ENCODE data around the gene TAB2.

TAB2 gene

DNA sequence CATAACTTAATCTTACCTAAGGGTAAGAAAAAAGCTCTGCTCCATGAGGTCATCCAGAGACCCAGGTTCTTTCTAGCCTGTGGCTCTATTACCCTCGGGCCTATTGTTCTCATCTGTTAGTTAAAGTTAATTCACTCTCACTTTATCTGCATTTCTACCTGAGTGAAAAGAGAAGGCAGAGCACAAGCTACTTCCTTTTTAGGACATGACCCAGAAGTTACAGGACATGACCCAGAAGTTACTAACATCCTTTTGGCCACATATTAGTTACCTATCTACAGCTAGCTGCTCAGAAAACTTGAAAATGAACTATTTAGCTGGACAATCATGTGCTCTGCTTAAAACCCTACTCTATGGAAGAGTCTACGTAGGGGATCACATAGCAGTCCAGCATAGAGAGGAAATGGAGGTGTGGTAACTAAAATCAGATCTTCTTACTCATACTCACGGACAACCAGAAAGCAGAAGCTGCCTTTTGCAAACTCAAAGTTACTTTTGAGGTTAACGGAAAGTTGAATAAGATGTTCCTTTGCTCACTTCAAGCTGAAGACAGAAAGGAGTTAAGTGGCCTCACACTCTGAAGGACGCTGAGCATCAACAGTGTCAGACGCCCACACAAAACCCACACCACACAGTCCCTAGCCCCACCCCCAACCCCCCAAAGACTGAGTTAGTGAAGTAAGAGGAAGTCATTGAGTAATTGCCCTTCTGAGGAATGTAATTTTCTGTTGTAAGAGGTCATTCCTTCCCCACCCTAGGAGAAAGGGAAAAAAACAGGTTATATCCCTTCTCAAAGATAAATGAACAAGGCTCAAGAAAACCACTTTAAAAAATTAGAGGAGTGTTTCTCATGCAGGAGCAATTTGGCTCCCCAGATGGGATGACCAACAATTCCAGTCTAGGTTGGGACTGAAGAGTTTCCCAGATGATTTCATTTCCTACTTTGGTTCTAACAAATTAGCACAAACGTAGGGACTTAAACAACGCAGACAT, 45.9 kb upstream of the TAB2 start:
- no peak for ATAC-seq
- TF ChIP-seq, protein P1, sequence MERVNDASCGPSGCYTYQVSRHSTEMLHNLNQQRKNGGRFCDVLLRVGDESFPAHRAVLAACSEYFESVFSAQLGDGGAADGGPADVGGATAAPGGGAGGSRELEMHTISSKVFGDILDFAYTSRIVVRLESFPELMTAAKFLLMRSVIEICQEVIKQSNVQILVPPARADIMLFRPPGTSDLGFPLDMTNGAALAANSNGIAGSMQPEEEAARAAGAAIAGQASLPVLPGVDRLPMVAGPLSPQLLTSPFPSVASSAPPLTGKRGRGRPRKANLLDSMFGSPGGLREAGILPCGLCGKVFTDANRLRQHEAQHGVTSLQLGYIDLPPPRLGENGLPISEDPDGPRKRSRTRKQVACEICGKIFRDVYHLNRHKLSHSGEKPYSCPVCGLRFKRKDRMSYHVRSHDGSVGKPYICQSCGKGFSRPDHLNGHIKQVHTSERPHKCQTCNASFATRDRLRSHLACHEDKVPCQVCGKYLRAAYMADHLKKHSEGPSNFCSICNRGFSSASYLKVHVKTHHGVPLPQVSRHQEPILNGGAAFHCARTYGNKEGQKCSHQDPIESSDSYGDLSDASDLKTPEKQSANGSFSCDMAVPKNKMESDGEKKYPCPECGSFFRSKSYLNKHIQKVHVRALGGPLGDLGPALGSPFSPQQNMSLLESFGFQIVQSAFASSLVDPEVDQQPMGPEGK (CRISPR knock-in tag; IDR thresholded peaks at IDR 0.05; ENCODE audit: borderline replicate concordance) = no peak
- TF ChIP-seq, protein P2, sequence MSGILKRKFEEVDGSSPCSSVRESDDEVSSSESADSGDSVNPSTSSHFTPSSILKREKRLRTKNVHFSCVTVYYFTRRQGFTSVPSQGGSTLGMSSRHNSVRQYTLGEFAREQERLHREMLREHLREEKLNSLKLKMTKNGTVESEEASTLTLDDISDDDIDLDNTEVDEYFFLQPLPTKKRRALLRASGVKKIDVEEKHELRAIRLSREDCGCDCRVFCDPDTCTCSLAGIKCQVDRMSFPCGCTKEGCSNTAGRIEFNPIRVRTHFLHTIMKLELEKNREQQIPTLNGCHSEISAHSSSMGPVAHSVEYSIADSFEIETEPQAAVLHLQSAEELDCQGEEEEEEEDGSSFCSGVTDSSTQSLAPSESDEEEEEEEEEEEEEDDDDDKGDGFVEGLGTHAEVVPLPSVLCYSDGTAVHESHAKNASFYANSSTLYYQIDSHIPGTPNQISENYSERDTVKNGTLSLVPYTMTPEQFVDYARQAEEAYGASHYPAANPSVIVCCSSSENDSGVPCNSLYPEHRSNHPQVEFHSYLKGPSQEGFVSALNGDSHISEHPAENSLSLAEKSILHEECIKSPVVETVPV (CRISPR knock-in tag; IDR thresholded peaks at IDR 0.05) = no peak
- TF ChIP-seq ZFP30 (CRISPR knock-in tag; IDR thresholded peaks at IDR 0.05) (no peak), GLIS3 (CRISPR knock-in tag; IDR thresholded peaks at IDR 0.05) (no peak), OSR1 (CRISPR knock-in tag; IDR thresholded peaks at IDR 0.05) (no peak), TOX (CRISPR knock-in tag; IDR thresholded peaks at IDR 0.05; ENCODE audit: borderline replicate concordance) (no peak), ZNF70 (CRISPR knock-in tag; IDR thresholded peaks at IDR 0.05) (no peak), ZNF565 (CRISPR knock-in tag; conservative IDR thresholded peaks at IDR 0.05; ENCODE audit: low read depth) (no peak), ZC3H10 (CRISPR knock-in tag; IDR thresholded peaks at IDR 0.05) (no peak), TCF4 (CRISPR knock-in tag; IDR thresholded peaks at IDR 0.05; ENCODE audit: borderline replicate concordance) (no peak), CSDC2 (CRISPR knock-in tag; IDR thresholded peaks at IDR 0.05) (no peak), ISL1 (CRISPR knock-in tag; IDR thresholded peaks at IDR 0.05) (no peak), SNAI2 (CRISPR knock-in tag; IDR thresholded peaks at IDR 0.05) (no peak), BACH2 (CRISPR knock-in tag; IDR thresholded peaks at IDR 0.05; ENCODE audit: borderline replicate concordance) (no peak), RARB (CRISPR knock-in tag; IDR thresholded peaks at IDR 0.05) (no peak)
- TF ChIP-seq, protein P3, sequence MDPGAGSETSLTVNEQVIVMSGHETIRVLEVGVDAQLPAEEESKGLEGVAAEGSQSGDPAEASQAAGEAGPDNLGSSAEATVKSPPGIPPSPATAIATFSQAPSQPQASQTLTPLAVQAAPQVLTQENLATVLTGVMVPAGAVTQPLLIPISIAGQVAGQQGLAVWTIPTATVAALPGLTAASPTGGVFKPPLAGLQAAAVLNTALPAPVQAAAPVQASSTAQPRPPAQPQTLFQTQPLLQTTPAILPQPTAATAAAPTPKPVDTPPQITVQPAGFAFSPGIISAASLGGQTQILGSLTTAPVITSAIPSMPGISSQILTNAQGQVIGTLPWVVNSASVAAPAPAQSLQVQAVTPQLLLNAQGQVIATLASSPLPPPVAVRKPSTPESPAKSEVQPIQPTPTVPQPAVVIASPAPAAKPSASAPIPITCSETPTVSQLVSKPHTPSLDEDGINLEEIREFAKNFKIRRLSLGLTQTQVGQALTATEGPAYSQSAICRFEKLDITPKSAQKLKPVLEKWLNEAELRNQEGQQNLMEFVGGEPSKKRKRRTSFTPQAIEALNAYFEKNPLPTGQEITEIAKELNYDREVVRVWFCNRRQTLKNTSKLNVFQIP (CRISPR knock-in tag; IDR thresholded peaks at IDR 0.05; ENCODE audit: borderline replicate concordance, low read depth) = no peak
- TF ChIP-seq, protein P4, sequence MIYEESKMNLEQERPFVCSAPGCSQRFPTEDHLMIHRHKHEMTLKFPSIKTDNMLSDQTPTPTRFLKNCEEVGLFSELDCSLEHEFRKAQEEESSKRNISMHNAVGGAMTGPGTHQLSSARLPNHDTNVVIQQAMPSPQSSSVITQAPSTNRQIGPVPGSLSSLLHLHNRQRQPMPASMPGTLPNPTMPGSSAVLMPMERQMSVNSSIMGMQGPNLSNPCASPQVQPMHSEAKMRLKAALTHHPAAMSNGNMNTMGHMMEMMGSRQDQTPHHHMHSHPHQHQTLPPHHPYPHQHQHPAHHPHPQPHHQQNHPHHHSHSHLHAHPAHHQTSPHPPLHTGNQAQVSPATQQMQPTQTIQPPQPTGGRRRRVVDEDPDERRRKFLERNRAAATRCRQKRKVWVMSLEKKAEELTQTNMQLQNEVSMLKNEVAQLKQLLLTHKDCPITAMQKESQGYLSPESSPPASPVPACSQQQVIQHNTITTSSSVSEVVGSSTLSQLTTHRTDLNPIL (CRISPR knock-in tag; IDR thresholded peaks at IDR 0.05; ENCODE audit: low read depth) = no peak

DNA sequence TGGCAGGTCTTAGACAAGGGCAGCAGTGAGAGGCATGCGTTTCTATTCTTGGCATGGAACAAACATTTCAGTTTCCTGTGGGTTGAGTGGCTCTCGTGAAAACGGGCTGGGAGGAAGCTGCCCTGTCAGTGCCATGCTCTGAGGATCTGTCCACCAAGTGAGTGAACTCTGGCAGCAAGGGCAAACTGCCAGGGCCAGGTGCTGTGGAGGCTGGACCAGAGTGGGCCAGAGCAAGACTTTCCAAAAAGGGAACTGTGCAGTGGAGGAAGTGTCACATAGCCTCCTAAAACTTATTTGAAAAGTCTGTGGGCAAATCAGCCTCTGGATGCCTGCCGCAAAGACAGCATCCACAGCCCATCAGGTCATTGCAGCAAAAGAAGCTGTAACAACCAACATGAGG, 44.2 kb upstream of the TAB2 start:
- no peak for ATAC-seq
- no peak for TF ChIP-seq ZC3H10 (CRISPR knock-in tag; IDR thresholded peaks at IDR 0.05)
- TF ChIP-seq TCF4 (CRISPR knock-in tag; IDR thresholded peaks at IDR 0.05; ENCODE audit: borderline replicate concordance) = no peak
- TF ChIP-seq, protein P4 (CRISPR knock-in tag; IDR thresholded peaks at IDR 0.05; ENCODE audit: low read depth) = no peak
- TF ChIP-seq, protein P2 (CRISPR knock-in tag; IDR thresholded peaks at IDR 0.05) = no peak
- no peak for TF ChIP-seq ZNF70 (CRISPR knock-in tag; IDR thresholded peaks at IDR 0.05)
- TF ChIP-seq, protein P5, sequence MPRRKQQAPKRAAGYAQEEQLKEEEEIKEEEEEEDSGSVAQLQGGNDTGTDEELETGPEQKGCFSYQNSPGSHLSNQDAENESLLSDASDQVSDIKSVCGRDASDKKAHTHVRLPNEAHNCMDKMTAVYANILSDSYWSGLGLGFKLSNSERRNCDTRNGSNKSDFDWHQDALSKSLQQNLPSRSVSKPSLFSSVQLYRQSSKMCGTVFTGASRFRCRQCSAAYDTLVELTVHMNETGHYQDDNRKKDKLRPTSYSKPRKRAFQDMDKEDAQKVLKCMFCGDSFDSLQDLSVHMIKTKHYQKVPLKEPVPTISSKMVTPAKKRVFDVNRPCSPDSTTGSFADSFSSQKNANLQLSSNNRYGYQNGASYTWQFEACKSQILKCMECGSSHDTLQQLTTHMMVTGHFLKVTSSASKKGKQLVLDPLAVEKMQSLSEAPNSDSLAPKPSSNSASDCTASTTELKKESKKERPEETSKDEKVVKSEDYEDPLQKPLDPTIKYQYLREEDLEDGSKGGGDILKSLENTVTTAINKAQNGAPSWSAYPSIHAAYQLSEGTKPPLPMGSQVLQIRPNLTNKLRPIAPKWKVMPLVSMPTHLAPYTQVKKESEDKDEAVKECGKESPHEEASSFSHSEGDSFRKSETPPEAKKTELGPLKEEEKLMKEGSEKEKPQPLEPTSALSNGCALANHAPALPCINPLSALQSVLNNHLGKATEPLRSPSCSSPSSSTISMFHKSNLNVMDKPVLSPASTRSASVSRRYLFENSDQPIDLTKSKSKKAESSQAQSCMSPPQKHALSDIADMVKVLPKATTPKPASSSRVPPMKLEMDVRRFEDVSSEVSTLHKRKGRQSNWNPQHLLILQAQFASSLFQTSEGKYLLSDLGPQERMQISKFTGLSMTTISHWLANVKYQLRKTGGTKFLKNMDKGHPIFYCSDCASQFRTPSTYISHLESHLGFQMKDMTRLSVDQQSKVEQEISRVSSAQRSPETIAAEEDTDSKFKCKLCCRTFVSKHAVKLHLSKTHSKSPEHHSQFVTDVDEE (CRISPR knock-in tag; IDR thresholded peaks at IDR 0.05) = no peak
- no peak for TF ChIP-seq BACH2 (CRISPR knock-in tag; IDR thresholded peaks at IDR 0.05; ENCODE audit: borderline replicate concordance)
- TF ChIP-seq OSR1 (CRISPR knock-in tag; IDR thresholded peaks at IDR 0.05) = no peak
- no peak for TF ChIP-seq RARB (CRISPR knock-in tag; IDR thresholded peaks at IDR 0.05)
- TF ChIP-seq ARNTL (CRISPR knock-in tag; IDR thresholded peaks at IDR 0.05; ENCODE audit: borderline replicate concordance, low read depth) = no peak
- TF ChIP-seq ESRRG (CRISPR knock-in tag; IDR thresholded peaks at IDR 0.05) = no peak
- TF ChIP-seq TOX (CRISPR knock-in tag; IDR thresholded peaks at IDR 0.05; ENCODE audit: borderline replicate concordance) = no peak
- no peak for TF ChIP-seq ZNF8 (CRISPR knock-in tag; IDR thresholded peaks at IDR 0.05)
- TF ChIP-seq, protein P3 (CRISPR knock-in tag; IDR thresholded peaks at IDR 0.05; ENCODE audit: borderline replicate concordance, low read depth) = no peak
- TF ChIP-seq PPARA (CRISPR knock-in tag; IDR thresholded peaks at IDR 0.05; ENCODE audit: borderline replicate concordance) = no peak

All from SK-N-SH treated with all-trans-retinoic acid at 6 μM for 48 hours (cell line).